CD8-positive, alpha-beta memory T cell (primary cell): Measurements from ENCODE around the gene TMEM106B. TPM values are rescaled to one million over a fixed set of nuclear protein-coding genes. Genes with fewer than 3 reads are reported as not detected.
"Not testable (repeated sequence)": the region's sequence is repeated elsewhere in the genome, so short reads cannot be mapped to it uniquely, and the experiment has no call there.

Experiments used
- CTCF ChIA-PET: fragments of 350-600 bp; sonication (Branson Sonifier 250); formaldehyde crosslinking; loops from one replicate; lab custom pipeline; 2021; ENCODE audit warnings: antibody characterized with exemption; lab: Charles Lee
- POLR2A ChIA-PET: fragments of 350-600 bp; sonication (Branson Sonifier 250); formaldehyde crosslinking; loops from one replicate; lab custom pipeline; 2021; ENCODE audit warnings: antibody characterized with exemption; lab: Charles Lee
- DNase-seq, 5 donors: peaks; one replicate each; pipeline versions ENCODE4 v3.0.0 to v3.0.0-alpha.2; 2020 to 2022; ENCODE audit warnings: mixed read lengths in 1 of 5
- H3K27ac ChIP-seq: one replicate; pipeline ENCODE4 v1.7.0; 2013; ENCODE audit warnings: low read depth, mild to moderate bottlenecking, low read length, moderate library complexity
- H3K27me3 ChIP-seq: 2 replicates; pipeline ENCODE4 v1.7.0; 2013; ENCODE audit warnings: low read length, mild to moderate bottlenecking; ENCODE audit not compliant: insufficient read depth, poor library complexity, severe bottlenecking
- H3K36me3 ChIP-seq: 2 replicates; pipeline ENCODE4 v1.7.0; 2013; ENCODE audit warnings: mild to moderate bottlenecking, low read length, moderate library complexity; ENCODE audit not compliant: insufficient read depth
- H3K4me1 ChIP-seq: 2 replicates; pipeline ENCODE4 v1.7.0; 2013; ENCODE audit warnings: mild to moderate bottlenecking, low read length, moderate library complexity; ENCODE audit not compliant: insufficient read depth
- H3K4me3 ChIP-seq: 2 replicates; pipeline ENCODE4 v1.7.0; 2013; ENCODE audit warnings: mild to moderate bottlenecking, low read length
- H3K9me3 ChIP-seq: 2 replicates; pipeline ENCODE4 v1.7.0; 2013; ENCODE audit warnings: mild to moderate bottlenecking, low read length
- H3K27ac Mint-ChIP-seq, 8 donors: one replicate each; pipeline ENCODE4 v1.8.0; 2020 to 2021; ENCODE audit warnings: mixed read lengths in 8 of 8, mild to moderate bottlenecking in 6 of 8, inconsistent platforms in 3 of 8, moderate library complexity in 3 of 8
- H3K27me3 Mint-ChIP-seq, 2 donors: one replicate each; pipeline ENCODE4 v1.8.0; 2020 to 2021; ENCODE audit warnings: mixed read lengths in 2 of 2, mild to moderate bottlenecking in 1 of 2, moderate library complexity in 1 of 2
- H3K36me3 Mint-ChIP-seq, 3 donors: one replicate each; pipeline ENCODE4 v1.8.0; 2020 to 2021; ENCODE audit warnings: mixed read lengths in 3 of 3, inconsistent platforms in 1 of 3, mild to moderate bottlenecking in 1 of 3
- H3K4me1 Mint-ChIP-seq, 3 donors: one replicate each; pipeline ENCODE4 v1.8.0; 2020 to 2021; ENCODE audit warnings: mixed read lengths in 3 of 3, inconsistent platforms in 1 of 3, mild to moderate bottlenecking in 1 of 3
- H3K4me3 Mint-ChIP-seq, 7 donors: one replicate each; pipeline ENCODE4 v1.8.0; 2020 to 2021; ENCODE audit warnings: mixed read lengths in 7 of 7, mild to moderate bottlenecking in 6 of 7, moderate library complexity in 4 of 7, inconsistent platforms in 2 of 7
- H3K9me3 Mint-ChIP-seq, 5 donors: one replicate each; pipeline ENCODE4 v1.8.0; 2020 to 2022; ENCODE audit warnings: mixed read lengths in 5 of 5, mild to moderate bottlenecking in 3 of 5, moderate library complexity in 2 of 5, inconsistent platforms in 1 of 5
- polyA plus RNA-seq: library from polyadenylated mRNA; unstranded; fragments of 300-500 nt; fragmentation: Illumina TruSeq; gene quantifications from one replicate; pipeline ENCODE4 v1.2.3, GENCODE V29; 2021
- total RNA-seq, 2 experiments: library from RNA; stranded (reverse); gene quantifications; one replicate each; pipeline ENCODE4 v1.2.3, GENCODE V29; 2021

The TMEM106B gene
- total and polyA plus RNA-seq, 3 experiments from 2014 or later: 26.8 to 32.7 (median 27.3) TPM

DNA sequence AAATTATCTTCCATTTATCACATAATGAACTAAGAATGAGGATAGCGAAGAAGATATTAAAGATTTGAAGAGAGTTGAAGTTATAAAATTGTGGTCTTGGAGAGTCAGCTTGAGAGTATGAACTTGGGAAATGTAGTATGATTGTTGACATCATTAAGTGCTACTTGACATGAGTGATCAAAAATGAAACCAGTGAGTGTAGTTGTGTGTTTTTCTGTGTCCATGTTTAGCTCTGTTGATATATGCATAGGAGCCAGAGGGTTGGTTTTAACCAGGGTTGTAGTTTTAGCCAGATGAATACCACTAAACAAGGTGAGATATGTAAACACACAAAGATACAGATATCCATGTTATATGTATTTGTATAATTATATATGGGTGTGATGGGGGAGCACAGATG is 6.2 kb downstream of the TMEM106B start:
- no peak for DNase-seq
- H3K27me3 ChIP-seq: no peaks in the 10 kb centered on the region
- no peaks in the 10 kb centered on the region for H3K9me3 ChIP-seq
- H3K27ac Mint-ChIP-seq: peak overlapping the region in 3 of 8 donors; percentile 4 to 14 (median 9)
- H3K27me3 Mint-ChIP-seq: no peaks in the 10 kb centered on the region
- no peak overlapping the region for H3K4me3 ChIP-seq
- H3K4me1 Mint-ChIP-seq: peaks cover 49 to 77% (median 68%) of the 10 kb centered on the region in 3 donors
- H3K9me3 Mint-ChIP-seq: peaks cover 0 to 2% (median 0%) of the 10 kb centered on the region in 5 donors
- no peak overlapping the region for H3K4me3 Mint-ChIP-seq
- POLR2A ChIA-PET: no interaction called here
- H3K27ac ChIP-seq: no peak overlapping the region
- CTCF ChIA-PET: no interaction called here
- peaks cover 21% of the 10 kb centered on the region for H3K36me3 ChIP-seq
- H3K4me1 ChIP-seq: peaks cover 24% of the 10 kb centered on the region
- H3K36me3 Mint-ChIP-seq: peaks cover 26 to 71% (median 30%) of the 10 kb centered on the region in 3 donors

DNA sequence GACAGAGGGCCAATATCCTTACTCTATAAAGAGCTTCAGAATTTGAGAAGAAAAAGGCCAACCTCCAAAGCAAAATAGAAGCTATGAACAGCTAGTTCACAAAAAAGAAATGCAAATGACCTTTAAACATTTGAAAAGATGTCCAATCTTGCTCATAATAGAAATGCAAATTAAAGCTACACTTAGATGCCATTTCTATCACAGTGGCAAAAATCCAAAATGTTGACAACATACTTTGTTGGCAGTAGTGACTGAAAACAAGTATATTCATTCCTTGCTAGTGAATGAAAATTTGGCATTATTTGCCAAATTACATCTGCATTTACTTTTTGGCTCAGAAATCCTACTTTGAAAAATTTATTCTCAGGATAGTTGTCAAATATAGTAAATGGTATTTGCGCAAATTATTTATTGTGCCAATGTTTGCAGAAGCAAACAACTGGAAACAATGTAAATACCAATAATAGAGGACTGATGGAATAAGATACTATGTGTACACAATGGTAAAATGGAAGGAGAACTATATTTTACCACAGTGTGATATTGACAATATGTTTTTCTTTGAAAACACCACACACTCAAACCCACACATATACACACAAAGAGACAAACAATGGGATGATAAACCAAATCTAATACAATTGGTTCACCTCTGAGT is 9.4 kb downstream of the TMEM106B start:
- no peak overlapping the region for H3K27ac ChIP-seq
- H3K4me3 ChIP-seq: no peak overlapping the region
- no peak for DNase-seq
- Mint-ChIP-seq H3K4me3 (no peak overlapping the region), H3K27ac (peak overlapping the region in 6 of 8 donors; percentile 52 to 83 (median 68)), H3K4me1 (peaks cover 55 to 79% (median 69%) of the 10 kb centered on the region in 3 donors), H3K9me3 (peaks cover 0 to 6% (median 0%) of the 10 kb centered on the region in 5 donors), H3K27me3 (no peaks in the 10 kb centered on the region), H3K36me3 (peaks cover 24 to 72% (median 45%) of the 10 kb centered on the region in 3 donors)
- H3K27me3 ChIP-seq: no peaks in the 10 kb centered on the region
- no peaks in the 10 kb centered on the region for H3K9me3 ChIP-seq
- peaks cover 34% of the 10 kb centered on the region for H3K4me1 ChIP-seq
- POLR2A ChIA-PET: no interaction called here
- CTCF ChIA-PET: interaction anchor here (1.9 kb wide), 1 partner anchor 9 kb away, joined by 5 read pairs; the partner anchor contains the start of gene TMEM106B
- H3K36me3 ChIP-seq: peaks cover 14% of the 10 kb centered on the region

DNA sequence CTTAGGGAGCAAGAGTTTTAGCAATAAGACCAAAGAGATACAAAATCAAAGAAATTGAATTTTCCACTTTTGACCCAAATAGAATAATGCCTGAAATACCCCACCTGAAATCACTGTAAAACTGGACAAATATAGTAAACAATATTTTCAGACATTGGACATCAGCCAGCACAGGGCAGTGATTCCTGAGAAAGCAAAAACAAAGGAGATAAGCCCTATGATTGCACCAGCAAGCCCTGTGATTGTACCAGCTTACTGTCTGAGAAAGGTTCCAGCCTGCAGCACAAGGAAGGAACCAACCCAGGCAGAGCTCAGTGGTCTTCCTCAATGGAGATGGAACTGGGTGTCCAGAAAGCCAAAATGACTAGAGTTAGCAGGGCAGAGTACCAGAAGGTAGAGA is 10.3 kb downstream of the TMEM106B start:
- Mint-ChIP-seq H3K36me3 (peaks cover 28 to 71% (median 52%) of the 10 kb centered on the region in 3 donors), H3K4me1 (peaks cover 58 to 79% (median 75%) of the 10 kb centered on the region in 3 donors), H3K27ac (peak overlapping the region; percentile 8 to 83 (median 40)), H3K27me3 (no peaks in the 10 kb centered on the region), H3K9me3 (peaks cover 0 to 6% (median 0%) of the 10 kb centered on the region in 5 donors), H3K4me3 (no peak overlapping the region)
- Histone ChIP-seq H3K9me3 (no peaks in the 10 kb centered on the region), H3K27me3 (no peaks in the 10 kb centered on the region), H3K36me3 (peaks cover 14% of the 10 kb centered on the region), H3K4me3 (no peak overlapping the region), H3K4me1 (peaks cover 35% of the 10 kb centered on the region), H3K27ac (no peak overlapping the region)
- CTCF ChIA-PET: interaction anchor here (0.6 kb wide), 1 partner anchor 10 kb away, joined by 3 read pairs; no protein-coding TSS in a partner anchor
- no peak for DNase-seq
- POLR2A ChIA-PET: no interaction called here

GRCh38 chr7:12222889-12223579 is 11.9 kb downstream of the TMEM106B start:
- no peaks in the 10 kb centered on the region for H3K27me3 Mint-ChIP-seq
- Histone ChIP-seq H3K4me3 (no peak overlapping the region), H3K9me3 (no peaks in the 10 kb centered on the region), H3K27ac (no peak overlapping the region), H3K36me3 (peaks cover 10% of the 10 kb centered on the region), H3K27me3 (no peaks in the 10 kb centered on the region), H3K4me1 (peaks cover 37% of the 10 kb centered on the region)
- CTCF ChIA-PET: no interaction called here
- peak in 2 of 5 donors; percentile 42 to 61 for DNase-seq
- peaks cover 18 to 62% (median 46%) of the 10 kb centered on the region in 3 donors for H3K36me3 Mint-ChIP-seq
- POLR2A ChIA-PET: no interaction called here
- peaks cover 50 to 72% (median 67%) of the 10 kb centered on the region in 3 donors for H3K4me1 Mint-ChIP-seq
- peak overlapping the region; percentile 25 to 89 (median 73) for H3K27ac Mint-ChIP-seq
- peaks cover 0 to 6% (median 0%) of the 10 kb centered on the region in 5 donors for H3K9me3 Mint-ChIP-seq
- peak overlapping the region in 6 of 7 donors; percentile 35 to 82 (median 54) for H3K4me3 Mint-ChIP-seq

GRCh38 chr7:12225017-12225416 is 13.9 kb downstream of the TMEM106B start:
- H3K27ac Mint-ChIP-seq, H3K4me3 ChIP-seq, H3K9me3 Mint-ChIP-seq, H3K36me3 ChIP-seq, DNase-seq, POLR2A ChIA-PET, H3K27me3 ChIP-seq, CTCF ChIA-PET, H3K27me3 Mint-ChIP-seq, H3K4me3 Mint-ChIP-seq, H3K9me3 ChIP-seq, H3K27ac ChIP-seq: not testable (repeated sequence)
- peaks cover 37% of the 10 kb centered on the region for H3K4me1 ChIP-seq
- Mint-ChIP-seq H3K36me3 (peaks cover 8 to 52% (median 37%) of the 10 kb centered on the region in 3 donors), H3K4me1 (peaks cover 50 to 68% (median 59%) of the 10 kb centered on the region in 3 donors)

GRCh38 chr7:12226756-12227155 is 15.7 kb downstream of the TMEM106B start:
- Mint-ChIP-seq H3K27me3 (no peaks in the 10 kb centered on the region), H3K4me1 (peaks cover 42 to 51% (median 43%) of the 10 kb centered on the region in 3 donors), H3K9me3 (peaks cover 0 to 4% (median 0%) of the 10 kb centered on the region in 5 donors), H3K27ac (no peak overlapping the region), H3K4me3 (no peak overlapping the region), H3K36me3 (peaks cover 8 to 51% (median 35%) of the 10 kb centered on the region in 3 donors)
- H3K9me3 ChIP-seq: no peaks in the 10 kb centered on the region
- peaks cover 30% of the 10 kb centered on the region for H3K4me1 ChIP-seq
- H3K27ac ChIP-seq: no peak overlapping the region
- no peak overlapping the region for H3K4me3 ChIP-seq
- no peaks in the 10 kb centered on the region for H3K27me3 ChIP-seq
- no peak for DNase-seq
- H3K36me3 ChIP-seq: no peaks in the 10 kb centered on the region
- CTCF ChIA-PET: no interaction called here
- POLR2A ChIA-PET: no interaction called here

DNA sequence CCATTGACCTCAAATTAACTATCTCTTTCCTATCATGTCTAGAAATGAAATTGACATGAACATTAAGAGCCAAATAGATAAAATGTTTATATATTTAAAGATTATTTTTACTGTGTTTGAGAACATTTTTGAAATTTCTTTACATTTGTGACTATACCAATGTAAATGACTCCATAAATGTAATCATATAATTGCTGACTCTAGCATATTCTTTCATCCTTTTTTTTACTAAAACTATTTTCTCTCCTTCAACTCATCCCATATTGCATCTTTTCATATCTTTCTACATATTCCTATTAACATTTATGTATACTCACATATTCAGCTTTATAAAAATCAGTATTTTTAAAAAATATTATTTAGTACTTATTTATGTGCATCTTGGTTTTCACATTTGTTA is 16.9 kb downstream of the TMEM106B start:
- no peaks in the 10 kb centered on the region for H3K27me3 ChIP-seq
- ChIA-PET POLR2A (no interaction called here), CTCF (no interaction called here)
- no peaks in the 10 kb centered on the region for H3K9me3 ChIP-seq
- peaks cover 19% of the 10 kb centered on the region for H3K4me1 ChIP-seq
- Mint-ChIP-seq H3K36me3 (peaks cover 11 to 57% (median 31%) of the 10 kb centered on the region in 3 donors), H3K27me3 (no peaks in the 10 kb centered on the region), H3K4me3 (no peak overlapping the region), H3K4me1 (peaks cover 30 to 39% (median 32%) of the 10 kb centered on the region in 3 donors), H3K9me3 (peaks cover 0 to 4% (median 0%) of the 10 kb centered on the region in 5 donors), H3K27ac (no peak overlapping the region)
- no peak for DNase-seq
- H3K4me3 ChIP-seq: no peak overlapping the region
- no peak overlapping the region for H3K27ac ChIP-seq
- peaks cover 4% of the 10 kb centered on the region for H3K36me3 ChIP-seq

DNA sequence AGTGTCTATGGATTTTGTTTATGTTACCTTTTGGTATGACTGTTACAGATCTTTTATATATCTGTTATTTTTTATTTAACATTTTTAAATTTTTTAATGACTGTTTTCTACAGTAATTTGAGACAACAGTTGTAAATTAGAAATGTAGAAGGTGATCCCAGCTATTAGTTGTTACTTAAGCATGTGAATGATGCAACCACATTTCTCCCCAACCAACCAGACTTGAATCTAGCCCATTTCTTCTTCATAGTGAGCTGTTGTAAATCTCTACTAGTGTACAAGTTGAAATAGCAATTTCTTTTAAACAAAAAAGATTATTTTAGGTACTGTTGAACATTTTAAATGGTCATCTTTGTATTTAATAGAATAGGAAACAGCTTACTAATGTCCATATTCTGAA is 18.0 kb downstream of the TMEM106B start:
- peaks cover 19 to 28% (median 21%) of the 10 kb centered on the region in 3 donors for H3K4me1 Mint-ChIP-seq
- peaks cover 19 to 65% (median 28%) of the 10 kb centered on the region in 3 donors for H3K36me3 Mint-ChIP-seq
- Histone ChIP-seq H3K9me3 (no peaks in the 10 kb centered on the region), H3K4me1 (peaks cover 8% of the 10 kb centered on the region), H3K4me3 (no peak overlapping the region), H3K36me3 (peaks cover 4% of the 10 kb centered on the region), H3K27me3 (no peaks in the 10 kb centered on the region), H3K27ac (no peak overlapping the region)
- H3K9me3 Mint-ChIP-seq: peaks cover 0 to 4% (median 0%) of the 10 kb centered on the region in 5 donors
- no peak overlapping the region for H3K27ac Mint-ChIP-seq
- ChIA-PET CTCF (no interaction called here), POLR2A (interaction anchor here (1.0 kb wide), 1 partner anchor 19 kb away, joined by 3 read pairs; no protein-coding TSS in a partner anchor)
- no peak for DNase-seq
- H3K27me3 Mint-ChIP-seq: no peaks in the 10 kb centered on the region
- H3K4me3 Mint-ChIP-seq: no peak overlapping the region
